Activated CD4-positive, alpha-beta memory T cell treated with anti-CD3 and anti-CD28 coated beads for 36 hours (primary cell): ENCODE measurements around the gene HEPACAM2. TPM values are rescaled to one million over a fixed set of nuclear protein-coding genes. Genes with fewer than 3 reads are reported as not detected.
A peak's percentile ranks its signal among the peaks of the same experiment; 100 is the strongest.

Experiments
- CTCF ChIA-PET: fragments of 350-600 bp; sonication (Branson Sonifier 250); formaldehyde crosslinking; loops from one replicate; lab custom pipeline; 2021; ENCODE audit warnings: antibody characterized with exemption, inconsistent platforms; lab: Charles Lee
- POLR2A ChIA-PET: fragments of 350-600 bp; sonication (Branson Sonifier 250); formaldehyde crosslinking; loops from one replicate; lab custom pipeline; 2021; ENCODE audit warnings: antibody characterized with exemption; lab: Charles Lee
- DNase-seq: peaks from one replicate; pipeline ENCODE4 v3.0.0-alpha.2; 2020
- H3K27ac Mint-ChIP-seq: one replicate; pipeline ENCODE4 v1.8.0; 2021; ENCODE audit warnings: mixed read lengths
- H3K27me3 Mint-ChIP-seq: one replicate; pipeline ENCODE4 v1.8.0; 2021; ENCODE audit warnings: mixed read lengths
- H3K36me3 Mint-ChIP-seq: one replicate; pipeline ENCODE4 v1.8.0; 2021; ENCODE audit warnings: mixed read lengths
- H3K4me1 Mint-ChIP-seq: one replicate; pipeline ENCODE4 v1.8.0; 2021; ENCODE audit warnings: low read depth, mixed read lengths
- H3K4me3 Mint-ChIP-seq: one replicate; pipeline ENCODE4 v1.8.0; 2021; ENCODE audit warnings: mild to moderate bottlenecking, mixed read lengths
- H3K9me3 Mint-ChIP-seq: one replicate; pipeline ENCODE4 v1.8.0; 2021; ENCODE audit warnings: mixed read lengths
- intact Hi-C: fragments of 100-400 bp; cut with micrococcal nuclease; formaldehyde crosslinking; loops from one replicate; pipeline ENCODE4 v1.15.1; 2023
- total RNA-seq, 2 experiments: library from RNA; stranded (reverse); gene quantifications; one replicate each; pipeline ENCODE4 v1.2.3, GENCODE V29; 2021

Gene HEPACAM2
- total RNA-seq, 2 experiments from 2014 or later: 0.21 TPM; not detected in 1

- CTCF ChIA-PET: interaction anchor here (1.1 to 2.6 kb wide), 7 partner anchors 9 to 703 kb away, joined by 3 to 24 read pairs (median 5); partner anchors contain the start of genes PEX1, RBM48 and SAMD9
- H3K27me3 Mint-ChIP-seq: no peaks in the 10 kb centered on the region
- intact Hi-C loops: loop anchor here (1.0 to 5.0 kb wide), 13 partner anchors 47 to 1425 kb away; partner anchors contain the start of genes BET1, FAM133B, GATAD1 and PEX1
- H3K27ac Mint-ChIP-seq: peak within 1 kb of the TSS; percentile 90
- no peaks in the 10 kb centered on the region for H3K9me3 Mint-ChIP-seq
- POLR2A ChIA-PET: interaction anchor here (0.9 to 1.9 kb wide), 5 partner anchors 9 to 703 kb away, joined by 3 to 5 read pairs (median 3); partner anchors contain the start of genes CDK6, PEX1 and RBM48
- peak; percentile 95 for DNase-seq
- peak within 1 kb of the TSS; percentile 91 for H3K4me3 Mint-ChIP-seq
- H3K4me1 Mint-ChIP-seq: peaks cover 11% of the 10 kb centered on the region
- no peaks in the 10 kb centered on the region for H3K36me3 Mint-ChIP-seq
Measured at GRCh38 chr7:93231799-93232672, 5.8 kb upstream of the HEPACAM2 start, which contains the start of gene VPS50. VPS50 (plus strand) TSS chr7:93232366; CDS start chr7:93232468, 102 bp downstream.

- H3K4me3 Mint-ChIP-seq: peak overlapping the region; percentile 91
- H3K27me3 Mint-ChIP-seq: no peaks in the 10 kb centered on the region
- H3K4me1 Mint-ChIP-seq: peaks cover 11% of the 10 kb centered on the region
- POLR2A ChIA-PET: interaction anchor here (0.9 to 1.9 kb wide), 5 partner anchors 10 to 703 kb away, joined by 3 to 5 read pairs (median 3); partner anchors contain the start of genes CDK6, PEX1 and RBM48
- no peaks in the 10 kb centered on the region for H3K9me3 Mint-ChIP-seq
- no peak for DNase-seq
- peak overlapping the region; percentile 90 for H3K27ac Mint-ChIP-seq
- no peaks in the 10 kb centered on the region for H3K36me3 Mint-ChIP-seq
- intact Hi-C loops: loop anchor here (5.0 kb wide), 2 partner anchors 784 to 856 kb away; partner anchors contain the start of gene GATAD1
- CTCF ChIA-PET: interaction anchor here (0.6 to 2.6 kb wide), 5 partner anchors 10 to 995 kb away, joined by 3 to 24 read pairs (median 5); partner anchors contain the start of gene SAMD9
Measured at GRCh38 chr7:93231259-93231658, 5.0 kb upstream of the HEPACAM2 start.

GRCh38 chr7:93228302-93228701, 2.0 kb upstream of the HEPACAM2 start:
- H3K27me3 Mint-ChIP-seq: no peaks in the 10 kb centered on the region
- no peak for DNase-seq
- H3K4me3 Mint-ChIP-seq: no peak overlapping the region
- no peak overlapping the region for H3K27ac Mint-ChIP-seq
- intact Hi-C loops: loop anchor here (1.0 kb wide), 4 partner anchors 50 to 607 kb away; no protein-coding TSS in a partner anchor
- H3K4me1 Mint-ChIP-seq: peaks cover 11% of the 10 kb centered on the region
- CTCF ChIA-PET: interaction anchor here (0.6 to 3.8 kb wide), 15 partner anchors 13 to 1221 kb away, joined by 3 to 21 read pairs (median 4); partner anchors contain the start of gene SAMD9
- H3K9me3 Mint-ChIP-seq: no peaks in the 10 kb centered on the region
- no peaks in the 10 kb centered on the region for H3K36me3 Mint-ChIP-seq
- POLR2A ChIA-PET: no interaction called here

GRCh38 chr7:93219868-93220267, 6.4 kb downstream of the HEPACAM2 start:
- no peaks in the 10 kb centered on the region for H3K36me3 Mint-ChIP-seq
- ChIA-PET POLR2A (no interaction called here), CTCF (no interaction called here)
- peaks cover 17% of the 10 kb centered on the region for H3K27me3 Mint-ChIP-seq
- intact Hi-C loops: no loop called here
- no peak overlapping the region for H3K27ac Mint-ChIP-seq
- no peak overlapping the region for H3K4me3 Mint-ChIP-seq
- DNase-seq: no peak
- H3K4me1 Mint-ChIP-seq: no peaks in the 10 kb centered on the region
- no peaks in the 10 kb centered on the region for H3K9me3 Mint-ChIP-seq

- H3K27ac Mint-ChIP-seq: no peak overlapping the region
- intact Hi-C loops: no loop called here
- H3K36me3 Mint-ChIP-seq: no peaks in the 10 kb centered on the region
- H3K27me3 Mint-ChIP-seq: peaks cover 22% of the 10 kb centered on the region
- H3K9me3 Mint-ChIP-seq: no peaks in the 10 kb centered on the region
- CTCF ChIA-PET: no interaction called here
- no peak for DNase-seq
- no peak overlapping the region for H3K4me3 Mint-ChIP-seq
- POLR2A ChIA-PET: no interaction called here
- no peaks in the 10 kb centered on the region for H3K4me1 Mint-ChIP-seq
Measured at GRCh38 chr7:93218997-93219827, 7.1 kb downstream of the HEPACAM2 start.

GRCh38 chr7:93212881-93213280, 13.4 kb downstream of the HEPACAM2 start:
- intact Hi-C loops: no loop called here
- Mint-ChIP-seq H3K36me3 (no peaks in the 10 kb centered on the region), H3K4me1 (no peaks in the 10 kb centered on the region), H3K9me3 (no peaks in the 10 kb centered on the region), H3K27me3 (peaks cover 33% of the 10 kb centered on the region), H3K4me3 (no peak overlapping the region), H3K27ac (no peak overlapping the region)
- ChIA-PET POLR2A (no interaction called here), CTCF (no interaction called here)
- DNase-seq: no peak

- ChIA-PET POLR2A (no interaction called here), CTCF (interaction anchor here (1.0 kb wide), 1 partner anchor 17 kb away, joined by 4 read pairs; no protein-coding TSS in a partner anchor)
- Mint-ChIP-seq H3K27me3 (peaks cover 29% of the 10 kb centered on the region), H3K4me3 (no peak overlapping the region), H3K9me3 (no peaks in the 10 kb centered on the region), H3K4me1 (no peaks in the 10 kb centered on the region), H3K27ac (no peak overlapping the region), H3K36me3 (no peaks in the 10 kb centered on the region)
- intact Hi-C loops: no loop called here
- no peak for DNase-seq
Measured at GRCh38 chr7:93211228-93211818, 14.9 kb downstream of the HEPACAM2 start.

GRCh38 chr7:93205046-93205445, 21.2 kb downstream of the HEPACAM2 start:
- H3K4me1 Mint-ChIP-seq: no peaks in the 10 kb centered on the region
- H3K36me3 Mint-ChIP-seq: no peaks in the 10 kb centered on the region
- DNase-seq: no peak
- H3K9me3 Mint-ChIP-seq: no peaks in the 10 kb centered on the region
- H3K27me3 Mint-ChIP-seq: peaks cover 14% of the 10 kb centered on the region
- ChIA-PET POLR2A (no interaction called here), CTCF (interaction anchor here (0.7 kb wide), 1 partner anchor 24 kb away, joined by 3 read pairs; no protein-coding TSS in a partner anchor)
- no peak overlapping the region for H3K4me3 Mint-ChIP-seq
- intact Hi-C loops: no loop called here
- no peak overlapping the region for H3K27ac Mint-ChIP-seq

- Mint-ChIP-seq H3K4me3 (no peak overlapping the region), H3K4me1 (no peaks in the 10 kb centered on the region), H3K36me3 (no peaks in the 10 kb centered on the region), H3K27me3 (peaks cover 15% of the 10 kb centered on the region), H3K27ac (no peak overlapping the region), H3K9me3 (no peaks in the 10 kb centered on the region)
- intact Hi-C loops: no loop called here
- CTCF ChIA-PET: interaction anchor here (1.3 kb wide), 1 partner anchor 25 kb away, joined by 5 read pairs; no protein-coding TSS in a partner anchor
- POLR2A ChIA-PET: no interaction called here
- DNase-seq: no peak
Measured at GRCh38 chr7:93203496-93203895, 22.8 kb downstream of the HEPACAM2 start.

- ChIA-PET CTCF (interaction anchor here (1.3 kb wide), 1 partner anchor 26 kb away, joined by 5 read pairs; no protein-coding TSS in a partner anchor), POLR2A (no interaction called here)
- no peak overlapping the region for H3K4me3 Mint-ChIP-seq
- intact Hi-C loops: no loop called here
- H3K36me3 Mint-ChIP-seq: no peaks in the 10 kb centered on the region
- no peak overlapping the region for H3K27ac Mint-ChIP-seq
- H3K4me1 Mint-ChIP-seq: no peaks in the 10 kb centered on the region
- no peak for DNase-seq
- H3K27me3 Mint-ChIP-seq: peaks cover 15% of the 10 kb centered on the region
- no peaks in the 10 kb centered on the region for H3K9me3 Mint-ChIP-seq
Measured at GRCh38 chr7:93202594-93203250, 23.5 kb downstream of the HEPACAM2 start.

- DNase-seq: no peak
- Mint-ChIP-seq H3K4me3 (no peak overlapping the region), H3K27ac (no peak overlapping the region), H3K27me3 (peaks cover 19% of the 10 kb centered on the region), H3K9me3 (no peaks in the 10 kb centered on the region), H3K4me1 (no peaks in the 10 kb centered on the region), H3K36me3 (no peaks in the 10 kb centered on the region)
- CTCF ChIA-PET: no interaction called here
- intact Hi-C loops: no loop called here
- POLR2A ChIA-PET: no interaction called here
Measured at GRCh38 chr7:93198472-93198871, 27.8 kb downstream of the HEPACAM2 start.
